AG09309 (cell line): ENCODE results near the gene DGKD.
"Not testable (repeated sequence)": the region's sequence is repeated elsewhere in the genome, so short reads cannot be mapped to it uniquely, and the experiment has no call there.

Experiments used
- DNase-seq: peaks from one replicate; pipeline ENCODE4 v3.0.0-alpha.2; 2010; ENCODE audit warnings: low read depth
- H3K4me3 ChIP-seq: 2 replicates; pipeline ENCODE4 v1.5.1; 2011; ENCODE audit warnings: mild to moderate bottlenecking, low read depth, low read length, moderate library complexity; ENCODE audit not compliant: control insufficient read depth
- TF ChIP-seq, protein P1 (sequence below): IDR thresholded peaks from 2 replicates; pipeline ENCODE4 v1.5.1; 2011; ENCODE audit warnings: mild to moderate bottlenecking, low read depth, low read length, inconsistent platforms; ENCODE audit not compliant: insufficient read depth, control insufficient read depth; ENCODE audit errors: missing control alignments

DGKD gene

DNA sequence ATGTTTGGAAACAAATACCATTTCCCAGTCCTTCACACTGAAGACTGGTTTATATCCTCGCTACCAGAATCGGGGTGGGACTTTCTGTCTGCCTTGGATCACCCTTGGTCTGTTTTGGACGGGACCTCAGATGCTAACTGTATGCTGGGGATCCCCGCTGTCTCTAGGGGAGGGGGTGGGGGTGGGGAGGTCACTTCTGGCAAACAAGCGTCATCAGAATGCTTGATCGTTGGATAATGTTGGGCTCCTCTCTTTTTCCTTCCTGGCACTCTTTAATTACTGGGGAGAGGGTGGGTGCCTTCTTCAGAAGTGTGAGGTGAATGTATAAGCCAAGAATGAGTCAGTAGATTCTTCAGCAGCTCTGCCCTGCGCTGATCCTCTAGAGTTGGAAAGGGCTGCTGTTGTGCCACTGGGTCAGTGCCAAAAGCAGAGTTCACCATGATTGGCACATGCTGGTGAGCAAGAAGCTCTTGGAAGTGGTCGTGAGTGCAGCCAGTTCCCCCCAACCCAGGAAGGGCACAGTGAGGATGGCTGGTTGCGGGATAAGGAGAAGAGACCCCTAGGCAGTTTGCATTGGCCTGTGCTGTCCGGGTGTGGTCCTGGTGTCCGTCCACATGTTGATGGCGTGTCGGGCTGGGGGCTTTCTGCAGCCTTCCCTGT, 32.2 kb downstream of the DGKD start:
- TF ChIP-seq, protein P1, sequence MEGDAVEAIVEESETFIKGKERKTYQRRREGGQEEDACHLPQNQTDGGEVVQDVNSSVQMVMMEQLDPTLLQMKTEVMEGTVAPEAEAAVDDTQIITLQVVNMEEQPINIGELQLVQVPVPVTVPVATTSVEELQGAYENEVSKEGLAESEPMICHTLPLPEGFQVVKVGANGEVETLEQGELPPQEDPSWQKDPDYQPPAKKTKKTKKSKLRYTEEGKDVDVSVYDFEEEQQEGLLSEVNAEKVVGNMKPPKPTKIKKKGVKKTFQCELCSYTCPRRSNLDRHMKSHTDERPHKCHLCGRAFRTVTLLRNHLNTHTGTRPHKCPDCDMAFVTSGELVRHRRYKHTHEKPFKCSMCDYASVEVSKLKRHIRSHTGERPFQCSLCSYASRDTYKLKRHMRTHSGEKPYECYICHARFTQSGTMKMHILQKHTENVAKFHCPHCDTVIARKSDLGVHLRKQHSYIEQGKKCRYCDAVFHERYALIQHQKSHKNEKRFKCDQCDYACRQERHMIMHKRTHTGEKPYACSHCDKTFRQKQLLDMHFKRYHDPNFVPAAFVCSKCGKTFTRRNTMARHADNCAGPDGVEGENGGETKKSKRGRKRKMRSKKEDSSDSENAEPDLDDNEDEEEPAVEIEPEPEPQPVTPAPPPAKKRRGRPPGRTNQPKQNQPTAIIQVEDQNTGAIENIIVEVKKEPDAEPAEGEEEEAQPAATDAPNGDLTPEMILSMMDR = no peak
- no peak overlapping the region for H3K4me3 ChIP-seq
- DNase-seq = no peak

DNA sequence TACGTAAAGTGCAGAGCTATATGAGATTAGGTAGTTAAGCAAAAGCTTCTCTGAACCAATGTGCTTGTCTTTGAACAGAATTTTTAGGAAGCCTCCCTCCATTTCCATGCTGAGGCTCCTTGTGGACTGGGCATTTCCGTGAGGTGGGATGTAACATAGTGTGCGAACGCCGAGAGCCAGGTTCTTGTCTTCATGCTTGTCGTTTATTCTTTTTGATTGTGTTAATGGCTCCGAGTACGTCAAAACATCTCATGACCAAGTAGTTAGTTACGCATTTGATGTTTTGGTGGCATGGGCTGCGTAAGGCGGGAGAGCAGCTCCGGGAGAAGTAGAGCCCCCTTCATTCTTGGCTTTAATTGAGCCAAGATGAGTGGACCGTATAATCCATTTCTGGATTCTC, 32.9 kb downstream of the DGKD start:
- no peak overlapping the region for H3K4me3 ChIP-seq

DNA sequence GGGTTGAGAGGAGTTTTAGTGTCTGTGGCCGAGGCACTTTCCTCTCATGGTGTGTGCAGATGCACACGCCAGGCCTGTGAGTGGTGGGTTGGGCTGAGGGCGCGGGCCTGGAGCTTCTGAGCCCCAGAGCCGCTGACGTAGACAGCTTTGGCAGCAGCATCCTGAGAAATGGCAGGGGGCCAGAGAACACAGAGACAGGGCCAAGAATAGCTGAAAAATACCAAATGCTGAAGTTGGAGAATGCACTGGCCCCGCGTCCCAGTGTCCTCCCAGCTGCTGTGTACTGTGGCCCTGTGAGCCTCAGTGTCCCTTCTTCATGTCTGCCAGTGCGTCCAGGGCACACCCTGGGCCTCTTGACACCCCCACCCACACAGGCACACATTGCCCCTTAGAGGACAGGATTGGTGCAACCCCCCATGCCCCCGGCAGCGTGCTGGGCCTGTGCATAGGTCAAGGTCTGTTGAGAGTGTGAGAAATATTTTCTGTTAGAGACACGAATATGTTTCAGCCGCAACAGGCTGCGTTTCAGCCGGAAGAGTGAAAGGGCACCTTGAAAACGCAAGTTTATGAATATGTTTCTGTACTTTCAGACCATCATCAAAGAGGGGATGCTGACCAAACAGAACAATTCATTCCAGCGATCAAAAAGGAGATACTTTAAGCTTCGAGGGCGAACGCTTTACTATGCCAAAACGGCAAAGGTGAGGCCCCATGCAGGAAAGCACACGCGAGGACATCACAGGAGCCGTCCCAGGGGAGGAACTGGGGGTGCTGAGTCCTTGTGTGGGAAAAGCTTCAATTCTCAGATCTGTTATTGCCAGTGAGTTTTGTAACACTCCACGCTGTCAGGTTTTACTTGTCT, 33.6 kb downstream of the DGKD start:
- peak; percentile 65 for DNase-seq
- H3K4me3 ChIP-seq = no peak overlapping the region
- TF ChIP-seq, protein P1 = no peak

More for the DNA sequence above, 32.9 kb downstream of the DGKD start:
- no peak for DNase-seq
- TF ChIP-seq, protein P1 = no peak

- TF ChIP-seq, protein P1 = no peak
- DNase-seq = no peak
- no peak overlapping the region for H3K4me3 ChIP-seq
Observed at GRCh38 chr2:233389601-233390125, 35.4 kb downstream of the DGKD start.

DNA sequence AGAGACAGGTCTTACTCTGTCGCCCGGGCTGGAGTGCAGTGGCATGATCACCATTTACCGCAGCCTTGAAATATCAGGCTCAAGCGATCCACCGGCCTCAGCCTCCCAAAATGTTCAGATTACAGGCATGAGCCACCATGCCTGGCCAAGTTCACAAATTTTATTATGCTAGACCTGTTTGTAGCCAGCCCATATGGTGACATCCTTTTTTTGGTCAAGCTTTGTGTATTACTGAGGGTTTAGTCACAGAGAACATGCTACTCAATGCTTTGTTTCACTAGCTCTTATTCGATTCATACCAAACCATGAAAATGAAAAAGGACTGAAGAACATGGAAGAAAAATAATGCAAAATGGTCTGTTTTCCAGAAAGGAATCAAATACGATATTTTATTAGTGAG, 41.4 kb downstream of the DGKD start:
- TF ChIP-seq, protein P1 = no peak
- no peak overlapping the region for H3K4me3 ChIP-seq

DNA sequence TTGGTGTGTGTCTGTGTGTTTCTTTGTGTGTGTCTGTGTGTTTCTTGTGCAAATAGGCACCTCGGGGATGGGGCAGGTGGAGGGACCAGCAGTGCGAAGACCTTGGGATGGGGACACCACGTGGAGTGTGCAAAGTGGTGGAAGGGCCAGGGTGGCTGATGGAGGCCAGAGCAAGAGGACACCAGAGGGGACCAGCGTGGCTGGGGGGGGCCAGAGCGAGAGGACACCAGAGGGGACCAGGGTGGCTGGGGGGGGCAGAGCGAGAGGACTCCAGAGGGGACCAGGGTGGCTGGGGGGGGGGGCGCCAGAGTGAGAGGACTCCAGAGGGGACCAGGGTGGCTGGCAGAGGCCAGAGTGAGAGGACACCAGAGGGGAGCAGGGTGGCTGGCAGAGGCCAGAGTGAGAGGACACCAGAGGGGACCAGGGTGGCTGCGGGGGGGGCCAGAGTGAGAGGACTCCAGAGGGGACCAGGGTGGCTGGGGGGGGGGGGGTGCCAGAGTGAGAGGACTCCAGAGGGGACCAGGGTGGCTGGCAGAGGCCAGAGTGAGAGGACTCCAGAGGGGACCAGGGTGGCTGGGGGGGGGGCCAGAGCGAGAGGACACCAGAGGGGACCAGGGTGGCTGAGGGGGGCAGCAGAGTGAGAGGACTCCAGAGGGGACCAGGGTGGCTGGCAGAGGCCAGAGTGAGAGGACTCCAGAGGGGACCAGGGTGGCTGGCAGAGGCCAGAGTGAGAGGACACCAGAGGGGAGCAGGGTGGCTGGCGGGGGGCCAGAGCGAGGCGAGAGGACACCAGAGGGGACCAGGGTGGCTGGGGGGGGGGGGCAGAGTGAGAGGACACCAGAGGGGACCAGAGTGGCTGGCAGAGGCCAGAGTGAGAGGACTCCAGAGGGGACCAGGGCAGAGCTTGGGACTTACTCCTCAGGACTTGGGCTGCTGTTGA, 42.7 kb downstream of the DGKD start:
- not testable (repeated sequence) for H3K4me3 ChIP-seq, DNase-seq

More for the DNA sequence above, 41.4 kb downstream of the DGKD start:
- no peak for DNase-seq
